Left lung (tissue), 10 donors: Measurements from ENCODE around the gene MTG2. TPM values are rescaled to one million over a fixed set of nuclear protein-coding genes. Genes with fewer than 3 reads are reported as not detected.

Experiments
- ATAC-seq: fragments of 200-7000 bp; cut with Tn5 transposase; one replicate; pipeline ENCODE4 v1.9.1; 2020; ENCODE audit warnings: moderate library complexity
- DNase-seq, 4 donors: peaks; one replicate each; pipeline ENCODE4 v3.0.0-alpha.2; 2013 to 2020
- H3K27ac ChIP-seq, 2 donors: fragments of 200-600 bp; sonication (generic) in 1 of 2; one replicate each; pipeline versions ENCODE4 v1.5.0 to v1.8.0; 2020 to 2021
- H3K27me3 ChIP-seq, 2 donors: fragments of 200-600 bp; sonication (generic) in 1 of 2; one replicate each; pipeline versions ENCODE4 v1.5.0 to v1.8.0; 2020 to 2021
- H3K36me3 ChIP-seq, 2 donors: fragments of 200-600 bp; sonication (generic) in 1 of 2; one replicate each; pipeline versions ENCODE4 v1.5.0 to v1.8.0; 2020 to 2021
- H3K4me1 ChIP-seq, 2 donors: fragments of 200-600 bp; one replicate each; pipeline ENCODE4 v1.8.0; 2021
- H3K4me3 ChIP-seq, 2 donors: fragments of 200-600 bp; sonication (generic) in 1 of 2; one replicate each; pipeline versions ENCODE4 v1.5.0 to v1.8.0; 2020 to 2021; ENCODE audit warnings: mild to moderate bottlenecking in 1 of 2
- H3K9me3 ChIP-seq, 2 donors: fragments of 200-600 bp; sonication (generic) in 1 of 2; one replicate each; pipeline versions ENCODE4 v1.5.0 to v1.8.0; 2020 to 2021
- intact Hi-C, 2 donors: fragments of 100-400 bp; cut with DNase I; formaldehyde crosslinking; loops; one replicate each; pipeline versions ENCODE4 v1.11.2 to v1.14.2; 2022
- polyA plus RNA-seq, 6 donors: library from polyadenylated mRNA; unstranded; fragments of 120-200 nt; gene quantifications; one replicate each; pipeline ENCODE4 v1.2.1, GENCODE V29; 2013; ENCODE audit not compliant: insufficient read length in 6 of 6
- total RNA-seq, 2 donors: library from RNA; stranded (reverse); fragmentation: NEBNext Ultra II Directional; extraction: Animal tissue kit (Norgen Biotek cat#: 25700); gene quantifications; one replicate each; pipeline ENCODE4 v1.2.1, GENCODE V29; 2021
- TF ChIP-seq, protein P1 (sequence below), 2 donors: fragments of 200-600 bp; sonication (generic) in 1 of 2; IDR thresholded peaks; one replicate each; pipeline versions ENCODE4 v1.5.0 to v1.8.0; 2021; ENCODE audit warnings: antibody characterized with exemption in 2 of 2
- donor health status: DM: no; HTN: yes; CAD: no.
- donor health status: DM: no; HTN: no; CAD: no.

MTG2 gene
- total and polyA plus RNA-seq, 8 donors = 25.5 to 34.6 (median 31.2) TPM

GRCh38 chr20:62171245-62171644 is 11.6 kb upstream of the MTG2 start:
- DNase-seq (peak in 1 of 4 donors; percentile 5), ATAC-seq (no peak)
- Histone ChIP-seq H3K27ac (no peak overlapping the region), H3K4me1 (no peaks in the 10 kb centered on the region), H3K36me3 (peaks cover 0 to 73% of the 10 kb centered on the region in 2 donors), H3K9me3 (no peaks in the 10 kb centered on the region), H3K27me3 (no peaks in the 10 kb centered on the region), H3K4me3 (no peak overlapping the region)
- TF ChIP-seq, protein P1, sequence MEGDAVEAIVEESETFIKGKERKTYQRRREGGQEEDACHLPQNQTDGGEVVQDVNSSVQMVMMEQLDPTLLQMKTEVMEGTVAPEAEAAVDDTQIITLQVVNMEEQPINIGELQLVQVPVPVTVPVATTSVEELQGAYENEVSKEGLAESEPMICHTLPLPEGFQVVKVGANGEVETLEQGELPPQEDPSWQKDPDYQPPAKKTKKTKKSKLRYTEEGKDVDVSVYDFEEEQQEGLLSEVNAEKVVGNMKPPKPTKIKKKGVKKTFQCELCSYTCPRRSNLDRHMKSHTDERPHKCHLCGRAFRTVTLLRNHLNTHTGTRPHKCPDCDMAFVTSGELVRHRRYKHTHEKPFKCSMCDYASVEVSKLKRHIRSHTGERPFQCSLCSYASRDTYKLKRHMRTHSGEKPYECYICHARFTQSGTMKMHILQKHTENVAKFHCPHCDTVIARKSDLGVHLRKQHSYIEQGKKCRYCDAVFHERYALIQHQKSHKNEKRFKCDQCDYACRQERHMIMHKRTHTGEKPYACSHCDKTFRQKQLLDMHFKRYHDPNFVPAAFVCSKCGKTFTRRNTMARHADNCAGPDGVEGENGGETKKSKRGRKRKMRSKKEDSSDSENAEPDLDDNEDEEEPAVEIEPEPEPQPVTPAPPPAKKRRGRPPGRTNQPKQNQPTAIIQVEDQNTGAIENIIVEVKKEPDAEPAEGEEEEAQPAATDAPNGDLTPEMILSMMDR (IDR thresholded peaks at IDR 0.05) = no peak
- intact Hi-C loops = no loop called here

DNA sequence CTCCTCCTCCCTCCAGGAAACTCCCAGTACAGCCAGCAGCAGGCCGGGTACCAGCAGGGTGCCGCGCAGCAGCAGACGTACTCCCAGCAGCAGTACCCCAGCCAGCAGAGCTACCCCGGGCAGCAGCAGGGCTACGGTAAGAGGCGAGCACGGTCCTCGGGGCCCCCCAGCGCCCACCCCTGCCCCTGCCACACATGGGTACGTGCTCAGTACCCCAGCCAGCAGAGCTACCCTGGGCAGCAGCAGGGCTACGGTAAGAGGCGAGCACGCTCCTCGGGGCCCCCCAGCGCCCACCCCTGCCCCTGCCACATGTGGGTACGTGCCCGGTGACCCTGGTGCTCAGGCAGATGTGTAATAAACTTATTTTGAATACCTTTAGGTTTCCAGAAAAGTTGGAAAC is 10.2 kb upstream of the MTG2 start:
- no peaks in the 10 kb centered on the region for H3K9me3 ChIP-seq
- no peak overlapping the region for H3K4me3 ChIP-seq
- no peak overlapping the region for H3K27ac ChIP-seq
- H3K27me3 ChIP-seq = no peaks in the 10 kb centered on the region
- ATAC-seq = no peak
- TF ChIP-seq, protein P1 (IDR thresholded peaks at IDR 0.05) = no peak
- no peaks in the 10 kb centered on the region for H3K4me1 ChIP-seq
- peaks cover 0 to 68% of the 10 kb centered on the region in 2 donors for H3K36me3 ChIP-seq
- intact Hi-C loops = no loop called here
- DNase-seq = peak in 1 of 4 donors; percentile 62

DNA sequence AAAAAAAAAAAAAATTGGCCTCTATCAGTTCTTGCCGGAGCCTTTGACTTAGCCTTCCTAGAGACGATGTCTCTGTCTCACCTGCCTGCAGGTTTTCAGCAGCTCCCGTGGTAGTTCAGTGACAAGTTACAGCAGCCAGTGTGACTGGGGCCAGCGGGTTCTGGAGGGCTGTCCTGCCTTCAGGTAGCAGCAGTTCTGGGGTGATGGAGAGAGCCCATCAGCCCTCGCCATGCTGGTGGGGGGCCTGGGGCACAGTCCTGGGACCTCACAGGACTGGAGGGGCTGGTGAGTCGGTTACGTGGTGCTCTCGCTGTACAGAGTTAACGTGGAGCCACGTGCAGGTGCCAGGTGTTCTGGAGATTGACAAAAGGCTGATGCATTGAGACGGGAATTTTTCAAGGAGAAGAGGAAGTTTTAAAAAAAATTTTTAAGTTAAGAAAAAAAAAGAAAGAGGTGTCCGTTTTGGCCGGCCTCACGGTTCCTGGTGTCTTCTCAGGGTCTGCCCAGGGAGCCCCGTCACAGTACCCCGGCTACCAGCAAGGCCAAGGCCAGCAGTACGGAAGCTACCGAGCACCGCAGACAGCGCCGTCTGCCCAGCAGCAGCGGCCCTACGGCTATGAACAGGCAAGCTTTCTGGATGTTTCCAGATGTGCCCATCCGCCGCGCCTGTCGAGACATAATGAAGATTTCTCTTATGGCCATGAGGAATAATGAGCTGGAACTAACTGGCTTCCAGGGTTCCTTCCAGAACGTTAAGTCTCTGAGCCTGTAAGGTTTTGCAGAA is 8.6 kb upstream of the MTG2 start:
- no peak overlapping the region for H3K4me3 ChIP-seq
- H3K9me3 ChIP-seq = no peaks in the 10 kb centered on the region
- no peaks in the 10 kb centered on the region for H3K27me3 ChIP-seq
- TF ChIP-seq, protein P1 (IDR thresholded peaks at IDR 0.05) = no peak
- H3K27ac ChIP-seq = no peak overlapping the region
- no peak for ATAC-seq
- intact Hi-C loops = no loop called here
- H3K4me1 ChIP-seq = no peaks in the 10 kb centered on the region
- peaks cover 0 to 64% of the 10 kb centered on the region in 2 donors for H3K36me3 ChIP-seq
- peak in 1 of 4 donors; percentile 54 for DNase-seq

DNA sequence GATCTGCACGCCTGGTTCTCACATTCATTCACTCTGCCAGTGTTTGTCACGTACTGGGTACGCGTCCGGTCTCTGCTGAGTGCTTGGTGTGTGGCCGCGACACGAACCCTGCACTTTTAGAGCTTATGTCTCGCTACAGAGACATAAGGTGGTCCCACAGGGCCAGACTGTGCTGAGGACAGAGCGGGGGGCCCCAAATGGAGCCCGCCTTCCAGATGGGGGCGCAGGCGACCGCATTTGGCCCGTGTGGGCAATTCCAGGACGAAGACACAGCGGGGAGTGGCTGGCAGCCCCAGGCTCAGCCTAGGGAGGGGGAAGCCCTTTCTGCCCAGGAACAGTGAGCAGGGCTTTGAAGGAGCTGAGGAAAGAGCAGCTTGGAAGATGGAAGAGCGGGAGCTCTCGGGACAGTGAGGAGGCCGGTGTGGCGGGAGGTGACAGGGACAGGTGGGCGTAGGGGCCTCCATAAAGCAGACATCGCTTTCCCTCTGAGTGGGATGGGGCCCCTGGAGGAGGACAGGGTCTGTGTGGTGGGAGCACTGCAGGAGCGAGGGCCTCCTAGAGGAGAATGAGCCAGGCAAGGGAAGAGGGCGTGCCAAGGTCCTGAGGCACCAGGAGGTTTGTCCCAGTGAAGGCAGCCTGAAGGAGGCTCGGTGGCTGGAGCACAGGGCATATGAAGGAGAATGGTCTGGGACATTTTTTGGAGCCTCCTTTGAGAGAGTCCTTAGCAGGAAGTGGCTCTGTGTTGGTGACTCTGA is 7.8 kb upstream of the MTG2 start:
- TF ChIP-seq, protein P1 (IDR thresholded peaks at IDR 0.05) = no peak
- Histone ChIP-seq H3K4me3 (no peak overlapping the region), H3K36me3 (peaks cover 0 to 60% of the 10 kb centered on the region in 2 donors), H3K9me3 (no peaks in the 10 kb centered on the region), H3K27ac (no peak overlapping the region), H3K4me1 (no peaks in the 10 kb centered on the region), H3K27me3 (no peaks in the 10 kb centered on the region)
- intact Hi-C loops = no loop called here
- ATAC-seq (no peak), DNase-seq (peak in 1 of 4 donors; percentile 53)

- no peak overlapping the region for H3K4me3 ChIP-seq
- peaks cover 0 to 58% of the 10 kb centered on the region in 2 donors for H3K36me3 ChIP-seq
- H3K9me3 ChIP-seq = no peaks in the 10 kb centered on the region
- intact Hi-C loops = no loop called here
- H3K27ac ChIP-seq = no peak overlapping the region
- DNase-seq = peak in 1 of 4 donors; percentile 53
- no peaks in the 10 kb centered on the region for H3K27me3 ChIP-seq
- TF ChIP-seq, protein P1 (IDR thresholded peaks at IDR 0.05) = no peak
- H3K4me1 ChIP-seq = no peaks in the 10 kb centered on the region
- no peak for ATAC-seq
Observed at GRCh38 chr20:62175711-62176110, 7.1 kb upstream of the MTG2 start.
